GM21825 (cell line): Measurements from ENCODE around the gene PTPN13.

ENCODE experiments used
- ATAC-seq: cut with Tn5 transposase; IDR thresholded peaks from one replicate; pipeline ENCODE4 v1.9.1; 2021; ENCODE audit warnings: mild to moderate bottlenecking, moderate library complexity; ENCODE audit not compliant: unreplicated experiment

Gene PTPN13

GRCh38 chr4:86853209-86853608 is 259.1 kb downstream of the PTPN13 start:
- ATAC-seq, result no peak

DNA sequence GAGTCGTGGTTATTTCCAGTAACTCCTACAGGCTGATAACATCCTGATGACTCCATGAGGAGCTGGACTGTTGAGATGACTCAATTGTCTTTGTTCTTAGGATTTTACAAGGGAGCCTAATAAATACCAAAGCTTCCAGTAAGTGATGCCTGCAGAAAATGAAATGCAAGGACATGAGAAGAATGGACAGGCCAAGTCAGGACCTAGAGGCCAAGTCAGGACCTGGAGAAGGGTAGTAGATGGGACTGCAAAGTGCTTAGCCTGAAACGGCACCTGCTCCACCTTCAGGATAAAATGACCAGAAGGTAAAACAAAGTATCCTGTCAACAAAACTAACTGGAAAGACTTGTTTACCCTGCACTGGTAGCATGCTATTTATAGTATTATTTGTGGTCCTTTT is 261.5 kb downstream of the PTPN13 start:
- ATAC-seq, result no peak

- no peak for ATAC-seq
These were observed 262.8 kb downstream of the PTPN13 start for GRCh38 chr4:86856896-86857295.

GRCh38 chr4:86857341-86858052 is 263.4 kb downstream of the PTPN13 start:
- no peak for ATAC-seq
